GM10266 (cell line): ENCODE measurements around the gene GRK7.

Source experiments
- DNase-seq: peaks from one replicate; pipeline ENCODE4 v3.0.0; 2012; ENCODE audit errors: extremely low spot score
- CTCF ChIP-seq: IDR thresholded peaks from 2 replicates; pipeline ENCODE4 v1.5.1; 2012; ENCODE audit warnings: mild to moderate bottlenecking, low read depth; ENCODE audit not compliant: control insufficient read depth, insufficient read depth; ENCODE audit errors: missing control alignments

GRK7 gene

DNA sequence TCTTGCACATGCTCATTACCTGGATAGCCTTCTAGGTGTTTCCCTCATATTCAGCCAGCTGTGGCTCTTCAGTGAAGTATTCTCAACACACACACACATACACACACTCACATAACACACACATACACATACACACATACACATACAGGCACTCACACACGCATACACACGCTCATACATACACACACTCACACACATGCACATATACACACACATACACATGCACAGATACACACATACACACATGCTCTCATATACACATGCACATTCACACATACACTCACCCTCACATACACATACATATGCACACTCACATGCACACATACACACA is 41.2 kb downstream of the GRK7 start:
- DNase-seq: no peak
- TF ChIP-seq CTCF: no peak

- no peak for DNase-seq
- TF ChIP-seq CTCF: no peak
Measured at GRCh38 chr3:141804778-141805639, 41.8 kb downstream of the GRK7 start.

DNA sequence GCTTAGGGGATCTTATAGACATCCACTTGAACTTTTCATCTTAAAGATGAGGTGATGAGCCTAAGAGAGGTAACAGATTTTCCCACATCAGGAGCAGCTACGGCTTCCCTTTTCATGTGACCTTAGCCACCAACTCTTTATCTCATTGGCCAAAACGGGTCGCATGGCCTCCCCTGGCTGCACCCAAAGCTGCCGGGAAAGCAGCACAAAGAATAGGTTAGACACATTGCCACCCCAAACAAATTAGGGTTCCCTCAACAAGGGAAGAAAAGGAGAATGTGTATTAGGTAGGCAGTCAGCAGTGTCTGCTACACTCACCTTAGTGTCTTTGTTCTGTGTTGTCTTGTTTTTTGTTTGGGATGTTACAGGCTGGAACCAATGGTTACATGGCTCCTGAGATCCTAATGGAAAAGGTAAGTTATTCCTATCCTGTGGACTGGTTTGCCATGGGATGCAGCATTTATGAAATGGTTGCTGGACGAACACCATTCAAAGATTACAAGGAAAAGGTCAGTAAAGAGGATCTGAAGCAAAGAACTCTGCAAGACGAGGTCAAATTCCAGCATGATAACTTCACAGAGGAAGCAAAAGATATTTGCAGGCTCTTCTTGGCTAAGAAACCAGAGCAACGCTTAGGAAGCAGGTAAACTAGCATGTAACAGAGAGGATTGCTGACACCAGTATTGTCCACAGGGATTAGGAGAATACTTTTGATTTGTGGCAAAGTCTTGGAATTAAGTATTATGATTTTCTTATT is 44.2 kb downstream of the GRK7 start:
- no peak for DNase-seq
- TF ChIP-seq CTCF: no peak

GRCh38 chr3:141808586-141808985 is 45.4 kb downstream of the GRK7 start:
- no peak for DNase-seq
- no peak for TF ChIP-seq CTCF

- no peak for DNase-seq
- TF ChIP-seq CTCF: no peak
Measured at GRCh38 chr3:141810161-141810560, 47.0 kb downstream of the GRK7 start.

DNA sequence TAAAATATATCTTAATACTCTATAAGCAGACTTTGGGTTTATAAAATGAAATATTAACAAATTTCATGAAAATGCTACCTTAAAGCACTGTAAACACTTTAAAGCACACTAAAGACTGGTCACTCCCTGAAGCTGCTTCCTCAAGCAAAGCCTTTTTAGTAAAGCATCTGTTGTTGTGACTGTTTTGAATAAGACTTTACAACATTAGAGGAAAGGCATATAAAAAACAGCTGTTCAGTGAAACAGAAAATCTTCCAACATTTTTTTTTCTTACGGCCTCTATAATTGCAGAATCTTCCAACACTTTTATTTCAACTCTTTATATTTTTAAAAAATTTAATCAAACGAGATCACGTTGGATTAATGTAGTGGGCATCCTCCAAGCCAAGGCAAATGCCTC is 48.1 kb downstream of the GRK7 start:
- DNase-seq: no peak

More for the DNA sequence above, 48.1 kb downstream of the GRK7 start:
- no peak for TF ChIP-seq CTCF
